ENCODE results near the gene PHKA2.
A peak's percentile ranks its signal among the peaks of the same experiment; 100 is the strongest.

The PHKA2 gene

DNA sequence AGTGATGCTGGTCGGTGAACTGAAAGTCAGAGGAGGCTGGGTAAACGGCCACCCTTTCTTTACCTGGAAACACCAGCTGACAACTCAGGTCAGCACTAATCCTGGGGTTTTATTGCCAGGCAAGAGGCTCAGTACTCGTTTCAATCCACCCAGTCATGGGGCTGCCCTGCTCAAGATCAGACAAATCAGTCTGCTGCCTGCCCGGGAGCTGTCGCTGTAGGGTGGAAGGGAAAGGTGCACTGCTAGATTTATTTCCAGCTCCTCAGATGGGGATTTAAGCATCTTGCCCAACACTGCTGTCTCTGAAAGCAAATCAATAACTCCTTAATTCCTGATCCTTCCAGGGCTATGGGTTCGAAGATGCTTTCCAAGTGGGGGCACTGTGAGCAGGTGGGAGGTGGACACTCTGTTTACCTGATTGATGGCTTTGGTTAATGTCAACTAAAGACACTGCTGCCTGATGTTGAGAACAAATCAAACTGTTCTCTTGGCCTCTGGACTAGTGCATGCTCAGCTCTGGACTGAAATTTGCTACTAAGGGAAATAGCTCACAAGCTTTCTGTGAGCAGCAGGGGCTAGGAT, 59.3 kb downstream of the PHKA2 start:
- no peak for DNase-seq

- no peak for DNase-seq
Measured at GRCh38 chrX:18920566-18920965, 63.3 kb downstream of the PHKA2 start.

GRCh38 chrX:18920079-18920478, 63.8 kb downstream of the PHKA2 start:
- DNase-seq: no peak

DNA sequence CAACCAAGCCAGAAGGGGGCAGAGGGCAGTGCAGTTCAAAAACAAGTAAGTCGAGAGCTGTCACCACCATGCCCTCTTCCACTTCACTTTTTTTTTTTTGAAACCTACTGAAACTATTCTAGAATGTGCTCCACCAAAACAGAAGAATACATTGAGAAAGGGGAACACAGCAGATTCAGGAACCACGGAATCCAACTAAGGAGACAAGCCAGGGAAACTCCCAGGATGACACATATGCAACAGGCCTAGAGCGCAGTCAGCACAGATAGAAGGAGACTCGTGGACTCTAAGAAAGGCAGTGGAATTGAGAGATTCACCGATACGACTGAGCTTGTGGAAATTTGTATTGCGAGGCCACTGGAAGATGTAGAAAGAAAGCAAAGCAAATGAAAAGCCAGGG, 66.1 kb downstream of the PHKA2 start:
- no peak for DNase-seq

DNA sequence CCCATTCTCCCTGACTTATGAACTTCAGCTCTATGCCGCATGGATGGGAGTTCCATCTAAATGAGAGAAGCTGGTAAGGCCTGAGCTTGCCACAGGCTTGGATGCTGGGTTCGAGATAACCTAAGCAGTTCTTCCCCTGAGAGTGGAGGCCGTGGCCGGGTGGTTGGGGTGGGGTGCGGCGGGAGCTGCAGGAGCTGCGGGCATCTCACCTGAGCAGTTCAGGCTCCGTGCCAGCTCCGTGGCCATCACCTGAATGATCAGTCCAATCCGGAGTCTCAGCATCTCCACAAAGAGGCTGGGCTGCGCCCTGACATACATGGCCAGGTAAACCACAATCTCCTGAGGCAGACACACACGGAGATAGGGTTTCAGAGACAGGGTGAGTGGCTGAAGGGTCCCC, 77.6 kb downstream of the PHKA2 start:
- no peak for DNase-seq

GRCh38 chrX:18900401-18900976, 83.4 kb downstream of the PHKA2 start:
- no peak for DNase-seq

- DNase-seq: peak in 1 of 2 experiments; percentile 44
Measured at GRCh38 chrX:18899796-18900380, 84.0 kb downstream of the PHKA2 start.

DNA sequence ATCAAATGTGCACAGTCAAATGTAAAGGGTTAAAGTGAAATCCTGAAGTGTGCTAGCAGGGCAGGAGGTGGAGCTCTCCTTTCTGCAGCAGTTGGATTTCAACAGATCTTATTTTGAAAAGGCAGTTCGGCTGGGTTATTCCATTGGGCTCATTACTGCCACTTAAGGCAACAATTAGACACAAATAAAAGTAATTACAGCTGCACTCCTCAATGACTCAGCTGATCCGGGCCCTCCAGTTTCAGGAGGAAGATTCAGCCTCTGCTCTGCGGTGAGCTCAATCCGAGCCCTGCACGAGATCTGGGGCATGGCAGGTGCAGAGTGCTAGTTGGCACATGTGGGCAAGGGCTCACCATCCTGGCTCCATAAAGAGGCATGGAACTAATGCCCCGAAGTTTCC, 85.4 kb downstream of the PHKA2 start:
- no peak for DNase-seq

DNA sequence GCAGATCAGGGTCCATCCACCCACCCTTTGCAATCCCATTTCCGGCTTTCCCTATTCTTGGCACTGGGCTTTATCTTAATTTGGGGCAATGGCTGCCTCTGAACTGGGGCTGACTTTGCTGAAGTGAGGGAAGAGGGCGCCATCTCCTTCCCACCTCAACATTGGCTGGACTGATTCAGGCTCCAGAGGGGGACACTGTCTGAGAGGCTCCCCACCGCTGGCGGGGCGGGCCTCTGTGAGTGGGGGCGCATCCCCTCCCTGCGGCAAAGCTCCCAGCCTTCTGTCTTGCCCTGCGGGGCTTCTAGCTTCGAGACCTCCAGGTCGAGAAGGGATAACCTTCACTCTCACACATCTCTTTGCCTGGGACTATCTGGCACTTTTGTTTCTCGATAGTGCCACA, 85.8 kb downstream of the PHKA2 start:
- DNase-seq: no peak

DNA sequence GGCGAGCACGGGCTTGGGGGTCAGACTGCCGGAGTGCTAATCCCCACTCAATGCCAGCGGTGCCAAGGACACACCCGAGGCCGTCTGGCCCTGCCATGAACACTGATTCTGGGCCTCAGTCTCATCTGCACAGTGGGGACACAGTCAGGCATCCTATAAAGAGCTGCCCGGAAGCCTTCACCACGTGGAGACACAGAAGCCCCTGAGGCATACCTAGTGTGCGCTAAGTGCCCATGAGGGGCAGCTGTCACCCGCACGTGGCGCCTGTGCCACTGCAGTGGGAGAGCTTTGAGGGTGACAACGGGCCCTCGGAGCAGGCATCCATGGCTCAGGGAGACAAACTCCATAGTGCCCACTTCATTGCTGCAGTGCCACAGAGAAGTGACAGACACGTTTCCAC, 86.3 kb downstream of the PHKA2 start:
- no peak for DNase-seq

DNA sequence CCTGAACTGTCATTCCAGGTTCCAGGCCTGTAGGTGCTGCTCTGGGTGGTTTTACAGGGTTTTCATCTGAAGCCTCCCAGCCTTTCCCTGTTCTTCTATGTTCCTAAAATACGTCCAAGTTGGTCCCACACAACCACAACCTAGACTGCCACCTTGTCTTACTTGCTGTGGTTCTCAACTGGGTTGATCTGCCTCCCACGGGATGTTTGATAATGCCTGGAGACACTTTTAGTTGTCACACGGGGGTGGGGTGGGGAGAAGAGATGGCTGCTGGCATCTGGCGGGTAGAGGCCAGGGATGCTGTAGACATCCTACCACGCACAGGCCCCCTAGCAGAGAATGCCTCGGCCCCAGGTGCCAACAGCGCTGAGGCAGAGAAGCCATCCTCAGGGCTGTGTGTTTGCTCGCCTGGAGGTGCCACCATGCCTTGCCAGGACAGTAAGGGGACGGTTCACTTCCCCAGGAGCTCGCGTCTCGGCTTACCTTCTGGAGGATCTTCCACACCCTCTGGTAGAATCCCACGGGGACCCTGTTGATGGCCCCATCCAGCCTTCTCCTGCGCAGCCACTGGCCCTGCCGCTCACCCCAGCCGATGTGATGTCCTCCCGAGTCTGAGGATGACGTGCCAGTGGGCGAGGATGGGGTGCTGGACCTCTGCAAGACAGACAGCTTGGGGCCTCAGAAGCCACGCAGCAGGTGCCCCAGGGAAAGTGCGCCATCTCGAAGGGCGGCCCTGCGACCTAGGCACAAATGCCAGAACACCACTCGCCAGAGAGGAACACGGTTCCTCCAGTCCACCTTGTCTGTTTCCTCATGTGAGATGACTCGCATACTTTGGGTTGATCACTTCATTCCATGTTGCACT, 87.0 kb downstream of the PHKA2 start:
- no peak for DNase-seq

- DNase-seq: no peak
Measured at GRCh38 chrX:18895189-18895951, 88.5 kb downstream of the PHKA2 start.

GRCh38 chrX:18894156-18894555, 89.8 kb downstream of the PHKA2 start:
- DNase-seq: no peak

DNA sequence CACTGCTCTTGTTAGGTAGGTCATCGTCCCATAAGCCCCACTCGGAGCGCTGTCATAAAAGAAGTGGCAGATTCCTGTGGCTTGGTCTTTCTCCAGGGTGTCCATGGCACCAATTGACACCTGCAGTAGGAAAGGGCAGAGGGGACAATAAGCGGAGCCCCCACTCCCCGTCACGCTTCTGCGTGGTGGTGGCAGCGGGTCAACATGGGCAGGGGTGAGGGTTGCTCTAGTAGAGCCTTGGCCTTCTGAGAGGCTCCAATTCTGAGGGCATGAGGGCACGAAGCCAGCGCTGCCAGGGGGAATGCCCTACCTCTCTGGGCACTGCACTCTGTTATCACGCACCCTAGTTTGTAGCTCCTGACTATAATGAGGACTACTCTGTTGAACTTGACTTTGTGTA, 90.4 kb downstream of the PHKA2 start:
- no peak for DNase-seq

DNA sequence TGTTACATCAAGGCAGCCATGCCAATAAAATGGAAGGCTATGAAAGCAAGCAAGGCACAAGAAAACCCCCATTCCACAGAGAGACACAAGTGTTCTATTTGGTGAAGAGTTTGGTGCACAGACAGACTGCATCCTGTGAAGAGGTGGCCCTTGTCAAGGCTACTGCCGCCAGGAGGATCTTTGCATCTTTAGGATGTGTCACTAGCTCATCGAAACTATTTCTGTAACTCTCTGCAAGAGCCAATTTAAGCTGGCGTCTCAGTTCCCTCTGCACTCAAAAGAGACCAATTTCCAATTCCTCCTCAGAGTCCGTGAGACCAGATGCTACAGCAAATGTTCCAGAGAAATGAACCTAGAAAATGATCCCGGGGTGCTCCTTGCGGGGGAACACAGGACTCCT, 91.0 kb downstream of the PHKA2 start:
- DNase-seq: no peak

DNA sequence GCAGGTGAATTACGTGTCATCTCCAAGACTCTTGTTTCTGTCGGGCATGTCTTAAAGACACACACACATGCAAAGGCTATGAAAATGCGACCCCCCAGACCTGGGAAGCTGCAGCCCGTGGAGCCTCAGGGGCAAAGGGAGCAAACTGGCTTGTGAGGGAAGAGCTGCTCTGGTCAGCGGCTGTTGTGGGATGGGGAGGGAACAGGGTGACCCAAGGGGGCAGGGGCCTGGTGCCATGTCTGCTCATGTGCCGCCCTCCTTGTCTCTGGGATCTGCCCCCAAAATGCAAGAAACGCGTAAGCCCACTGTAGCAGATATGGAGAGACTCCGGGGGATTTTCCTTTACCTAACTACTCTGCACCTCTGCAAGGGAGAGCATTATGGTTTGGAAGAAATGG, 92.4 kb downstream of the PHKA2 start:
- no peak for DNase-seq

- no peak for DNase-seq
Measured at GRCh38 chrX:18890724-18891547, 93.0 kb downstream of the PHKA2 start.

GRCh38 chrX:18890049-18890381, 93.9 kb downstream of the PHKA2 start:
- no peak for DNase-seq

GRCh38 chrX:18889346-18890048, 94.4 kb downstream of the PHKA2 start:
- no peak for DNase-seq

GRCh38 chrX:18888281-18888680, 95.6 kb downstream of the PHKA2 start:
- no peak for DNase-seq

GRCh38 chrX:18887825-18888212, 96.1 kb downstream of the PHKA2 start:
- no peak for DNase-seq
